Gastroesophageal sphincter (tissue), 3 donors: ENCODE data around the gene NME2.

Source experiments
- EP300 ChIP-seq: sonication (generic); formaldehyde crosslinking; IDR thresholded peaks from one replicate; pipeline ENCODE4 v1.6.1; 2017; ENCODE audit warnings: antibody characterized with exemption, mild to moderate bottlenecking
- POLR2A ChIP-seq, 2 donors: fragments of 450-650 bp; IDR thresholded peaks; one replicate each; pipeline ENCODE4 v1.6.1; 2017; ENCODE audit warnings: antibody characterized with exemption in 2 of 2, mild to moderate bottlenecking in 2 of 2, moderate library complexity in 1 of 2
- POLR2AphosphoS5 ChIP-seq: sonication (generic); formaldehyde crosslinking; IDR thresholded peaks from one replicate; pipeline ENCODE4 v1.6.1; 2017; ENCODE audit warnings: antibody characterized with exemption
- TF ChIP-seq, protein P1 (sequence below), 4 experiments: fragments of 200-600 bp in 2 of 4; fragments of 450-650 bp in 2 of 4; sonication (generic) in 1 of 4; IDR thresholded peaks; one replicate each; pipeline ENCODE4 v1.5.1; 2017 to 2019; ENCODE audit warnings: antibody characterized with exemption in 4 of 4, mild to moderate bottlenecking in 2 of 4, moderate library complexity in 2 of 4

DNA sequence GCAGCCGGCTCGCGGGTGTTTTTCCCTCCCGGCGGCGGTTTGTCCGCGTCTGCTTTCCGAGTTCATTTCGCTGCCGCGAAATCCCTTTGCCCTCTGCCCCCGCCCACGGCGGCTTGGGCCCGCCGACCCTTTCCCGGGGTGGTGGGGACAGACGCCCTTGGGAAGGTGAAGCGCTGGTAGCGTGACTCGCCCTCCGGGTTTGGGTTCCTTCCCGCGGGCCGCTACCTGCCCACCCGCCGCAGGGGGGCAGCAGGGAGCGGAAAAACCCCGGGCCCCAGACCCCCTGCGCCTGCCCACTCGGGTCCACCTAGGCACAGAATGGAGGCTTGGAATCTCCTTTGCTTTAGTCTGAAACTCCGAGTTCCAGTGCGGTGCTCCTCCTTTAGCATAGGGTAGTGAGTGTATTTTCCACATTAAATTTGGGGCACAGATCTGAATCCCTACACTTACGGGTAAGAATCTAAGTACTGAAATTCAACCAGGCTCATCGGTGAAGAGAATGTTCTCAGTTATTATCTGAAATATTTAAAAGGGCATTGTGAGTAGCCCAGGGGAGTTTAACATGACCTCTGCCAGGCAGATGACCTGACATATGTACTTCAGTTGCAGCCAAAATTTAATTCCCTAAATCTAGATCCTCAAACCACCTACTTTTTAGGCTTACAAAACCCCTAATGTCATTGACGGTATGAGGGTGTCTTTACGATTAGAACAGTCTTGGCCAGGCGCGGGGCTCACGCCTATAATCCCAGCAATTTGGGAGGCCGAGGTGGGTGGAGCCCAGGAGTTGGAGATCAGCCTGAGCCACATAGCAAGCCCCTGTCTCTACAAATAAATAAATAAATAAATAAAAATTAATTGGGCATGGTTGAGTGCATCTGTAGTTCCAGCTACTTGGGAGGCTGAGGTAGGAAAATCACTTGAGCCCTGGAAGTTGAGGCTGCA, 1.0 kb downstream of the NME2 start:
- TF ChIP-seq, protein P1, sequence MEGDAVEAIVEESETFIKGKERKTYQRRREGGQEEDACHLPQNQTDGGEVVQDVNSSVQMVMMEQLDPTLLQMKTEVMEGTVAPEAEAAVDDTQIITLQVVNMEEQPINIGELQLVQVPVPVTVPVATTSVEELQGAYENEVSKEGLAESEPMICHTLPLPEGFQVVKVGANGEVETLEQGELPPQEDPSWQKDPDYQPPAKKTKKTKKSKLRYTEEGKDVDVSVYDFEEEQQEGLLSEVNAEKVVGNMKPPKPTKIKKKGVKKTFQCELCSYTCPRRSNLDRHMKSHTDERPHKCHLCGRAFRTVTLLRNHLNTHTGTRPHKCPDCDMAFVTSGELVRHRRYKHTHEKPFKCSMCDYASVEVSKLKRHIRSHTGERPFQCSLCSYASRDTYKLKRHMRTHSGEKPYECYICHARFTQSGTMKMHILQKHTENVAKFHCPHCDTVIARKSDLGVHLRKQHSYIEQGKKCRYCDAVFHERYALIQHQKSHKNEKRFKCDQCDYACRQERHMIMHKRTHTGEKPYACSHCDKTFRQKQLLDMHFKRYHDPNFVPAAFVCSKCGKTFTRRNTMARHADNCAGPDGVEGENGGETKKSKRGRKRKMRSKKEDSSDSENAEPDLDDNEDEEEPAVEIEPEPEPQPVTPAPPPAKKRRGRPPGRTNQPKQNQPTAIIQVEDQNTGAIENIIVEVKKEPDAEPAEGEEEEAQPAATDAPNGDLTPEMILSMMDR (IDR thresholded peaks at IDR 0.05): peak in 3 of 4 experiments; percentile 42 to 74 (median 66)
- TF ChIP-seq POLR2A (IDR thresholded peaks at IDR 0.05) (no peak), EP300 (no peak), POLR2AphosphoS5 (no peak)
